CD4-positive, alpha-beta T cell treated with Interleukin-4 for 4 hours (primary cell): Measurements from ENCODE around the gene ZSWIM4.
"Not testable (repeated sequence)": the region's sequence is repeated elsewhere in the genome, so short reads cannot be mapped to it uniquely, and the experiment has no call there.

Experiments
- DNase-seq: peaks from one replicate; pipeline ENCODE4 v3.0.0-alpha.2; 2020

The ZSWIM4 gene

DNA sequence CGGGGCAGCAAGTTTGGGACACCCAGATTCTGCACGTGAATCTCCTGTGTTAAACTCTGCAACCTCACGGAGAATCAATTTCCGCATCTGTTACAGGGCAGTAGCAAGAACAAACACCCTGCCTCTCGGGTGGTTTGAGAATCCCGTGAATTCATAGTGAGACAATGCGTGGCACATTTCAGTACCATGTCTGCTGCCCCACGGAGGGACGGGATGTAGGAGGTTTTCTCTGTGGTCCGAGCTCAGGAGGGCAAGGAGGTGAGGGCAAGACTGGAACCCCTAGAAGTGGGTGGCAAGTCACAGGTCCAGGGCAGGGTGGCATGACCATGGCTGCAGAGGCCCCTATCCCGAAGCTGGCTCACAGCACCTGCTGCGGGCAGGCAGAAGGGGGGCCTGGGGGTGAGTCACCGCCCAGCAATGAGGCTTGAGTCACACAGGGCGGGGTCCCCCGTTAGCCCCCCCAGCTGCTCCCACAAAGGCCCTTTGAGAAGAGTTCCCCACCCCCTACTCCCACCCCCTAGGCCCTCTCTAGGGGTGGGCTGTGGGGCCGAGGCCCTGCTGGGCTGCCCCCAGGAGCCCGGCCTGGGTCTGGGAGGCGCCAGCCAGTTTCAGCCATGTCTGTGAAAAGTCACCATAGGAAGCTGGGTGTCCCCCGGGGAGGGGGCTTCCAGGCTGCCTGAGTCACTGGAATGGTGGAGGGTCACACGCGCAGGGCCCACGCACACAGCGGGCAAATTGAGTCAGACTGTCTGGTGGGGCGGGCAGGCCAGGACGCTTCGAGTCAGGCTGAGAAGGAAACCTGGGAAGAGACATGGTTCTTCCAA, 55.9 kb downstream of the ZSWIM4 start:
- DNase-seq, result peak; percentile 92

DNA sequence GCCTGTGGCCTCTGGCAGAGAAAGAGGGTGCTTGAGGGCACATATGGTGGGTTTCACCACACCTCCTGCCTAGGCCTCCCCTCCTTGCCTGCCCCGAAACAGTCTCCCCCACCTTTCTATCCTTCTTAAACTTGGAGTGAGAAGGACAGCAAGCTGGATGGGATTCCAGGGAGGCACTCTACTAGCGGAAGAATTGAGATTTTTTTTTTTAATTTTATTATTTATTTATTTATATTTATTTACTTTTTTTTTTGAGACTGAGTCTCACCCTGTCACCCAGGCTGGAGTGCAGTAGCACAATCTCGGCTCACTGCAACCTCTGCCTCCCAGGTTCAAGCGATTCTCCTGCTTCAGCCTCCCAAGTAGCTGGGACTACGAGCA, 56.5 kb downstream of the ZSWIM4 start:
- not testable (repeated sequence) for DNase-seq

DNA sequence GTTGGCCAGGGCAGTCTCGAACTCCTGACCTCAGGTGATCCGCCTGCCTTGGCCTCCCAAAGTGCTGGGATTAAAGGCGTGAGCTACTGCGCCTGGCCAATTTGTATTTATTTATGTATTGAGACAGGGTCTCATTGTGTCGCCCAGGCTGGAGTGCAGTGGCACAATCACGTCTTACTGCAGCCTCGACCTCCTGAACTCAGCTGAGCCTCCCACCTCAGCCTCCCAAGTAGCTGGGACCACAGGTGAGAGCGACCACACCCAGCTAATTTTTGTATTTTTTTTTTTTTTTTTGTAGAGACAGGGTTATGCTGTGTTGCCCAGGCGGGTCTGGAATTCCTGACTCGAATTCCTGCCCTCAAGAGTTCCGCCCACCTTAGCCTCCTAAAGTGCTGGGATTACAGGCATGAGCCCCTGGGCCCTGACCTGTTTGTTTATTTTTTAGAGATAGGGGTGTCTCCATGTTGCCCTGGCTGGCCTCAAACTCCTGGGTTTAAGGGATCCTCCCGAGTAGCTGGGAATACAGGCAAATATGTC, 57.0 kb downstream of the ZSWIM4 start:
- DNase-seq, result not testable (repeated sequence)

DNA sequence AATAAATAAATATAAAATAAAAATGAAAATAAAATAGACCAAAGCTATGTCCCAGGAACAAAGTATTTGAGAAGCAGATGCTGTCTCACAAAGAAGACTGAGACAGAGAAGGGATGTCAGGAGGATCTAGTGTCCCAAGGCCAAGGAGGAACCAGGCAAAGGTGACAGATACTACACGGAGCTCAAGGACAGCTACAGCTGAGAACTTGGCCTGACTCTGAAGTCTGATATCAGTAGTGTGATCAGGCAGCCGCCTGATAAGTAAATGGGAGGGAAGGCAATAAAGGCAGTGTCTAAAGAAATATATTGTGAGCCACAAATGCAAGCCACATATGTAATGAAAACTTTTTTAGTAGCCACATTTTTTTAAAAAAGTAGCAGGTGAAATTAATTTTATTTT, 61.3 kb downstream of the ZSWIM4 start:
- no peak for DNase-seq

DNA sequence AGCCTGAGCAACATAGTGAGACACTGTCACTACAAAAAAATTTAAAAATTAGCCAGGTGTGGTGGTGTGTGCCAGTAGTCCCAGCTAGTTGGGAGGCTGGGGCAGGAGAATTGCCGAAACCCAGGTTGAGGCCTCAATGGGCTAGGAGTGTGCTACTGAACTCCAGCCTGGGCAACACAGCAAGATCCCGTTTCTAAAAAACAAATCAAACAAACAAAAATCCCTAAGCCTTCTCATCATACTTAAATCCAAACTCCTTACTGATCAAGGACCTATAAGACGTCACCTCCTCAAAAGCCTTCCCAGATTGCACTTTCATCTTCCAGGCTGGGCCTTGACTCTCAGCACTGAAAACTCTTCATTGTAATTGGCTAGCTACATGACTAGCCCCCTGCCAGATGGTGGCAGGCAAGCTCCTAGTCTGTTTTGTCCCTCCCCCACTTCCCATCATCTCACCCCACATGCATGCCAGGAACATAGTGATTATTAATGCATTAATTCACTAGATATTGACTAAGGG, 64.2 kb downstream of the ZSWIM4 start:
- no peak for DNase-seq

DNA sequence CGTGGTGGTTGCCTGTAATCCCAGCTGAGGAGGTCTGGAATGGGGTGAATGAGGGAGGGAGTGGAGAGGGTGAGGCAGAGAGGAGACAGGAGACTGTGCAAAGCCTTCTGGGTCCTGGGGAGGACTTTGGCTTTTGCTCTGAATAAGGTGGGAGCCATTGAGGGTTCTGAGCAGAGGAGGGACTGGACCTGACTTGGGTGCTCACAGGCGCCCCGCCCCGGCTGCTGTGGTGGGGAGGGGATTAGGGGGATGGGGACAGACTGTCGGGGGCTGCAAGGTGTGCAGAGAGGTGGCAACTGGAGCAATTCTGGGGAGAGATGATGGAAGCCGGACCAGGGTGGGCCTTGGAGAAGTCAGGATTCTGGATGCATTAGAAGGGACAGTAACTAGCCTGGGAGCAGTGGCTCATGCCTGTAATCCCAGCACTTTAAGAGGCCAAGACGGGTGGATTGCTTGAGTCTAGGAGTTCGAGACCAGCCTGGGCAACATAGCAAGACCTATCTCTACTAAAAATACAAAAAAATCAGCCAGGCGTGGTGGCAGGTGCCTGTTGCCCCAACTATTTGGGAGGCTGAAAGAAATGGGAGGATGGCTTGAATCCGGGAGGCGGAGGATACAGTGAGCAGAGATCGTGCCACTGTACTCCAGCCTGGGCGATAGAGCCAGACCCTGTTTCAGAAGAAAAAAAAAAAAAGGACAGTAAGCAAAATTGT, 65.6 kb downstream of the ZSWIM4 start:
- no peak for DNase-seq

DNA sequence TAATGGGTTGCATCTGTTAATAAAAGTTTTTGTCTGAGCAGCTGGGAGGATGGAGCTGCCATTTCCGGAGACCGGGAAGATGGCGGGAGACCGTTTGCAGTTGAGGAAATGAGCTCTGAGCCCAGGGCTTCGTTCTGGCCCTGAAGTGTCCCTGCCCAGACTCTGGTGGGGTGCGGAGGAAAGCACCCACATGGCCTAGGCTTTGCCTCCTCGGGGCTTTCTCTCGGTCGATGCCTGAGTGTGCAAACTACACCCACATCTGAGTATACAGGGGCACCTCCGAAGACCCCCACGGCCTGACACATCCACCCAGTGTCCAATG, 66.1 kb downstream of the ZSWIM4 start:
- DNase-seq, result peak; percentile 63

DNA sequence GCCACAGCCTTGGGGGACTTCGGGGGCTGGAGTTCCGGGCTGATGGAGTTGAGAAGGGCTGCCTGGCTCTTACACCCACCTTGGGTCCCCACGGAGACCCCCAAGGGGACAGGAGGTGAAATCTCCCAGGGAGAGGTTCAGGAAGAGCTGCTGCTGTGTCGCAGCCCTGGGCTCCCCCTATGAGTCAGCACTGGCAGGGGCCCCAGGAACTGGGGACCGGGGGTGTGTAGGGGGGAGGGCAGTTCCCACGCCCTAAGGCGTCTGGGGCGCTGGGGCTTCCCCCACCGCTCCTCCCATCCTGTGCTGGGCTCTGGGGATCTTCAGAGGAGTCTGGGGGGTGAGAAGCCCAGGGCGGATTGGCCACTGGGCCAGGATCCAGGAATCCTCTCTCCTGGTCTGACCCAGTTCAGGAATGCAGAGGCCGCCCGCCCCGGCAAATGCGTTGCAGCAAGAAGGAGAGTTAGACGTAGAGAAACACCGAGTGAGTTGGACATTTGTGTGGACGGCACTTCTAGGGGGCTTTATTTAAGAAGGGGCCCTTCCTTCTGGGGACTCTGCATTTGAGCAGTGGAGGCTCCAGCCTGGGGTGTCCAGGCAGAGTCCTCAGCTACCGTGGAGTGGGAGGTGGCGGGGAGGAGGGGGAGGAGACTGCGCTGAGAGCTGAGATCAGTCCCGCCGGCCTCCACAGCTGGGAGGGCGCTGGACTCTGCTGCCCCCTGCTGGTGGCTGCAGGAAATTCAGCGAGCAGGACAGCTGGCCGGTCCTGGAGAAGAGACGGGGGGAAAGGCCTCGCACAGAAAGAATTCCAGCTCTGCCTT, 66.7 kb downstream of the ZSWIM4 start:
- peak; percentile 94 for DNase-seq

DNA sequence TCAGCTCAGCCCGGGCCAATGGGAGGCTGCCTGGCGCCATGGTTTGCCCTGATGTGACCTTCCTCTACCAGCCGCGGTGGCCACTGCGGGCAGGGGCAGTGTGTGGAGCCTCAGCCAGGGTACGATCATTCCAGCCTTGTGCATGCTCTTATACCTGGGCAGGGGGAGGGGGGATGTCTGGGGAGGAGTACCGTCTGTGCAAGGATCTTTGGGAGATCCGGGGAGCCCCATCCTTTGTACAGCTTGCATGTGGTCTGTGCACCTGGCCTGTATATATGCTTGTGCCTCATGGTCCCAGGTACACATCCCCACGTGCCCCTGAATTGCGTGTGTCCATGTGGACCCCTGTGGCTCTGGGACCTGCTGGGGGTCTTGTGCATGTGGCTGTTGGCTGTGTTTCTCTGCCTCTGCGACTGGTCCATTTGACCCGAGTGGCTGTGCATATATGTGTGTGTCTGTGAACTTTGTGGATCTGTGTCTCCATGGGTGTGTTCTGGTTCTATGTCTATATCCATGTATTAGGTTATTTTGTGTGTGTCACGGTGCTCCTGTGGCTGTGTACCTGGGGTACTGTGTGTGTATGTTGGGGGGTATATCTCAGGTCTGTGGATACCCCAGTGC, 68.9 kb downstream of the ZSWIM4 start:
- DNase-seq, result no peak

DNA sequence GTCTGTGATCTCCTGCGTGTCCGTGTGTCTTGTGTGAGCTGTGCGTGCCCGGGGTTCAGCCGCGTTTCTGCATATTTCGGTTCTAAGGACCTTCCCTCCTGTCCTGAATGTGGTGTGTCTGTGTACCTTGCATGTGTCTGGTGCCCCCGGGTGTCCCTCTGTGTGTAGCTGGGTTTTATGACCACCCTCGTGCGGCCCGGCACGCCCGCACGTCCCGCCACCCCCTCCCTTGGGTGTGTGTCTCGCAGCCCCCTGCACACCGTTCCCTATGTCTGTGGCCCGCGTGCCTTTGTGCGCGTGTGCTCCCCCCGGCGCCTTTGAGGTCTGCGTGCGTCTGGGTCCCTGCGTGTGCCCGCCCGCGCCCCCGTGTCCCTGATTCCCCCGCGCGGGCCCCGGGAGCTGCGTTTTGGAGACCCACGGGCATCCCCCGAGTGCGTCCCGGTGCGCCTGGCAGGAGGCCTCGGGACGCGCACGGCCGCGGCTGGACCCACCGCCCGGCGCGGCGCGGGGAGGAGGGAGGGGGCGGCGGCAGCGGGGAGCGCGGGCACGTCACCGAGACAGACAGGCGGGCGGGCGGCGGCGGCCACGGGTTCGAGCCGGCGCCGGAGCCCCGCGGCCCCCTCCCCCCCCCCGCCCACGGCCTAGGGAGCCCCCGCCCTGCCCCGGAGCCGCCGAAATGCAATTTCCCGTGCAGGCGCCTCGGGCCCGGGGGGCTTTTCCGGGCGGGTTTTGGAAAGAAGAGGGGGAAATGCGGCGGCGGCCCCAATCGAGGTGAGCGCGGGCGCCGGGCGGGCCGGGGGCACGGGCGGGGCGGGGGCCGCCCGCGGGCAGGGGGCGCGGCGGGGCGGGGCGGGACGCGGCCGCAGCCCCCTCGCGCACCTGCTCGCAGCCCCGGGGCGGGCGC, 69.7 kb downstream of the ZSWIM4 start:
- DNase-seq, result no peak

DNA sequence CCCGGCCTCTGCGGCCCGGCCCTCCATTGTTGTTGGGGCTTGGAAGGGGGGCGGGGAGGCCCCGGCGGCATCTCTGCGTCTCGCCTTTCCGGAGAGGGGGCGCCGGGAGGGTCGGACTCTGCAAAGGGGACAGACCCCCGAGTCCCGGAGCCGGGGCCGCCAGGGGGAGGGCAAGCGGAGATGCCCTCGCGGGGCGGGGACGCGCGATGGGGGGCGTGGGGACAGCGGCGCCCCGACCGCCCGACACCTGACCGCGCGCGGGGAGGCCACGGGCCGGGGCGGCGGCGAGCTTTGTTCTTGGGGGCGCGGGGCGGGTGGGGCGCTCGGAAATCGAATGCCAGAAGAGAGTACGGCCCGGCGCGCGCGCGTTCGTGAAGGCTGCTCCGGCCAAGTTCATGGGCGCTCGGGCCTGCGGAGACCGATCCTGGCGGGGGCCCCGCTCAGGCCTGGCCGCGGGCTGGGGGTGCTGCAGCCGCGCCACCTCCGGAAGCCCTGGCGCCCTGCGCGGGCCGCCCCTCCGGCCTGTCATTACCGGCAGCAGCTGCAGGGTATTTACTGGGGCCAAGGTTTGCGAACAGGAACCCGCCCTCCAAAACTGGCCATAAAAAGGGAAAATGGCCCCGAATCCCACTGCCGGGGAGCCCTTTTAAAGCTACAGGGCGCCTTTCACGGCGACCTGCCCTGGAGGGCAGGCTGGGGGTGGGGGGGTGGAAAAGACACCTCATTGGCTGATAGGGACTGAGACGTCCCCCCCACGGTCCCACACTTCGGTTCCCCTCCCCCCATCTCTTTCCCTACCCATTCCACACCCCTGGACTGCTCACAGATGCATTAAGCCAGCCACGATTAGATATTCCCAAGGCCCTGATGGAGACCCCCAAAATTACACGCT, 70.6 kb downstream of the ZSWIM4 start:
- no peak for DNase-seq

DNA sequence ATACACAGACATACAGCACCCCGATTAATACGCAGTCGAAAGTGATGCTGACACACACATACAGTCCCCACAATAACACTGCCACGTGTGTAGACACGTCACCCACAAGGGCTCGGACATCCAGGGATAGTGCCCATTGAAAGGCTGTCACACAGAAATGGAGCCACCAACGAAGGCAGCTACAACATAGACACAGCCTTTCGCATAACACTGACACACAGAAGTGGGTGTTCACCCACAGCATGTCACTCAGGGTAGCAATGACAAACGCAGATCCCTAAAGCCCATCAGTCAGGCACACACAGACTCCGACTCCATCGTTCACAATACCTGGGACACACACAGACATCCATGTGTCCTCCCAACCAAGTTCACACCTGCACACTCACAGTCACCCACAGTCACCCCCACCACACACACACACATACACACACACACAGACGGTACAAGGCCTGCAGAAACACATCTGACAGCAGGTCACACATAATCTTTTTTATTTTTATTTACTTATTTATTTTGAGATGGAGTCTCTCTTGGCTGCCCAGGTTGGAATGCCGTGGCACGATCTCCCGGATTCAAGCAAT, 71.3 kb downstream of the ZSWIM4 start:
- no peak for DNase-seq

DNA sequence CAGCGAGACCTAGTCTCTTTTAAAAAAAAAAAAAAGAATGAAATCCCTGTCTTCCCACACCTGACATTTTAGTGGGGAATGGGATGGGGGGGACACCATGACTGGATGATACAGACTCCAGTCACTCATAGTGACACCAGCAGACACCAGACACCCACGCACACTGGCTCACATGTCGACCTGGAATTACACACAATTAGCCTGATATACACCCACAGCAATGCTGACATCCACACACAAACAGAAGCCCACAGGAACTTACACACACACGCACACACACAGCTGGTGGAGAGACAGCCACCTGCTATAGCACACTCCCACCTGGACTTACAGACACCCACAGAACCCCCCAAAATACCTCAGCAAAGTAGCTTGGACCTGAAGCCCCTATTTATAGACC, 73.4 kb downstream of the ZSWIM4 start:
- DNase-seq, result no peak

DNA sequence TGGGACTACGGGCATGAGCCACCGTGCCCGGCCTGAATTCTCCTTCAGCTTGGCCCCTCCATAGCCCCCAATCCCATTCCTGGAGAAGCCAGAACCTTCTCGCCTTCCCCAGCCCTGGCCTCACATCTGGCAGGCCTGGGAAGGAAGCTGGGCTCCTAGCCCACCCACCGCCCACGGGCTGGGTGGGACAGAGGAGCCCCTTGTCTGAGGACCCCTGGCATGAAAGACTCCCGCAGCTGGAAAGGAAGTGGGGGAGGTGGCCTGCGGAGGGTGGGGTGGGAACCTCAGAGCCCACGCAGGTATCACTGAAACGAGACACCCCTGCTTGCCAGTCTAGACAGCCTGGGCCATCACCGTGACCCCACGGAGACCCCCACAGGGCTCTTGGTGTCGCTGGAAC, 74.0 kb downstream of the ZSWIM4 start:
- DNase-seq, result no peak

DNA sequence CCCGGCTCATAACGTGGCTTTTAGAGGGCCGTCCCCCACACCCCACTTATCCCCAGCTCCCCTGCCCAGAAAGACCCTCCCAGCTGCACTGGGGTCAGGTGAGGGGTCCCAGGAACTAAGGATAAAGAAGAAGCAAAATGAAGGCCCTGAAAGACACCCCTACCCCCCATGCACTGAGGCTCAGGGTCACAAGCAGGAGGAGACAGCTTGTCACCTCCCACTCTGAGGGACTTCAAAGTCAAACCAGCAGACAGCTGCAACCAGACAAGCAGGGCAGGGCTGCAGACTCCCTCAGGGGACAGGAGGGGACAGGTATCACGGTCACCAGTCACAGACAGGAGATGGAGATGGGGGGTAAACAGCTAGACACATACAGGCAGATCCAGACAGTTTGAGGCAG, 75.6 kb downstream of the ZSWIM4 start:
- DNase-seq, result no peak

DNA sequence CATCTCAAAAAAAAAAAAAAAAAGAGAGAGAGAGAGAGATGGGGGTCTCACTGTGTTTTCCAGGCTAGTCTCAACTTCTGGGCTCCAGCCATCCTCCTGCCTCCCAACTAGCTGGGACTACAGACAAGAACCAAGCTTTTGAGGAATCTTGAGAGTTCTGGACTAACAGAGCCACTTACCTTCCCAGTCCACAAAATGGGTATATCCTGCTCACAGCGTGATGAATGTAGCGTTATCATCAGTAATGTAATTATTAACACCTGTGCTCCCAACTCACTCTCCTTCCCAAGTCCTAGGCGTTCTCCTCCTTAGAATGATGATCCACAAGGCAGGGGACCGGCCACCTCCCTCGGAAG, 77.1 kb downstream of the ZSWIM4 start:
- DNase-seq, result no peak

DNA sequence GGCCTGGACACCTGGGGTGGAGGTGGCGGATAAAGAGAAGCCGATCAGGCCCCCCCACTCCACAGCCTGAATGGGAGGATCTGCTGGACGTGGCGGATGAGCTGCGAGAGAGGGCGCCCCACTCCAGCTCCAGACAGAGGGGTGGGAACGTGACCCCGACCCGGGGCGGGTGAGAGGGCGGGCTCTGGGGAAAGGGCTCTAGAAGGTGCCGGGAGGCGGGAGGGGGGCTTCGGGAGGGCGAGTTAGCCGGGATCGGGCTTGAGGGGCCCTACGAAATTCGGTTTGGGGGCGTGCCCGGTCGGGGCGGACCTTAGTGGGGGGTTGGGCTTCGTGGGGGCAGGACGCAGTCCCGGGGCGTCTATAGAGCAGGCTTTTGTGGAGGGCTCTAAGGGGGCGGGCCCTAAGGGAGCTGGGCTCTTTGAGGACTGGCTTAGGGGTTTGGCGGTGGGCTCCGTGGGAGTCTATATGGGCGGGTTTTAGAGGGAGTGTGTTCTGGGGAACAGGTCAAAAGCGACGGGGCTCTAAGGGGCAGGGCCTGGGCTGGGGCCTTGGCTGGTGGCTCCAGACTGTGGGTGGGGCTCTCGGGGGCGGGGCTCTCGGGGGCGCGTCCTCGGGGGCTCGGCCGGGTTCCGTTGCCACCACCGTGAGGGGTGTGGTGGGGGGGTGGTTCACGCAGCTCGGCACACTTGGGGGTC, 77.6 kb downstream of the ZSWIM4 start:
- DNase-seq, result no peak

DNA sequence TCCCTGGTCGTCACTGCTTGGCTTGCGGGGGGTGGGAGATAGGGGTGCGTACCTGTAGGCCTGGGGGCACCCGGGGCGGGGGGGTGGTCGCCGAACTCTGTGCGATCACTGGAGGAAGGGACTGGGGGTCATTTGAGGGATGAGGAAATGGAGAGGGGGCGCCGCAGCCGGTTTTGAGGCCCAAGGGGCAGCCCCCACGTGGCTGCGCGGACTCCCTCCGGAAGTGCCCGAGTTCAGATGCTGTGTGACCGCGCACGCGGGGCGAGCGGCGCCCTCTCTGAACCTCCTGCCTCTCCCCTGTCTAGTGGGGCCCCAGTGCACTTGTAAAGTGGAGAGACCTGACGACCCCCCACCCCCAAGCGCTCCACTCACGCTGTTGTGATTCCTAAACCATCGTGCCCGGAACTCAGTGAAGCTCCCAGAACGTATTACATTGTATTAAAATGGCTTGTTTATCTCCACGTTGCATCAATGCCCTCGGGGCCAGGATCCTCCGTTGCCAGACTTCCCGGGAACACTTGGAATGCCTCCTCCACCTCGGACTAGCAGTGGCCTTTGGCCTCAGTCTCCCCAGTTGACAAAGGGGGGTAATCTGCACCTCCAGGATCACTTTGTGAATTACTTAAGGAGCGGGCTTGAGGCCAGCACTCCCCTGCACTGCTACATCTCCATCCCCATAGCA, 78.7 kb downstream of the ZSWIM4 start:
- DNase-seq, result no peak

DNA sequence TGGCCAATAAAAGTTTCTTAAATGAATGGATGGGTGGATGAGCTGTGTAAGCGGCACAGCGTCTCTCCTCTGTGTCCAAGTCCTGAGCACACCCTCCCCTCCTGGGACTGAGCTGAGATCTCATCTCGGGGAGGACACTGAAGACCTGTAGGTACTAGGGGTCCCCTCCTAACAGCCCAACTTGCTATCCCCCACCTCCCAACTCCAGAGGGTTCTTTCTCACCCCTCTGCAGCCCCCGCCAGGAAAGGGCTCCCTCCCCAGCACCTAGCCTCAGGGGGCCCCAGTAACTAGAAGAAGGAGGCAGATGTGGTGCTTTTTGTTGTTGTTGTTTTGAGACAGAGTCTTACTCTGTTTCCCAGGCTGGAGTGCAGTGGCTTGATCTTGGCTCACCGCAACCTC, 80.6 kb downstream of the ZSWIM4 start:
- DNase-seq, result no peak
